ENCODE measurements around the gene LRRC32.

DNA sequence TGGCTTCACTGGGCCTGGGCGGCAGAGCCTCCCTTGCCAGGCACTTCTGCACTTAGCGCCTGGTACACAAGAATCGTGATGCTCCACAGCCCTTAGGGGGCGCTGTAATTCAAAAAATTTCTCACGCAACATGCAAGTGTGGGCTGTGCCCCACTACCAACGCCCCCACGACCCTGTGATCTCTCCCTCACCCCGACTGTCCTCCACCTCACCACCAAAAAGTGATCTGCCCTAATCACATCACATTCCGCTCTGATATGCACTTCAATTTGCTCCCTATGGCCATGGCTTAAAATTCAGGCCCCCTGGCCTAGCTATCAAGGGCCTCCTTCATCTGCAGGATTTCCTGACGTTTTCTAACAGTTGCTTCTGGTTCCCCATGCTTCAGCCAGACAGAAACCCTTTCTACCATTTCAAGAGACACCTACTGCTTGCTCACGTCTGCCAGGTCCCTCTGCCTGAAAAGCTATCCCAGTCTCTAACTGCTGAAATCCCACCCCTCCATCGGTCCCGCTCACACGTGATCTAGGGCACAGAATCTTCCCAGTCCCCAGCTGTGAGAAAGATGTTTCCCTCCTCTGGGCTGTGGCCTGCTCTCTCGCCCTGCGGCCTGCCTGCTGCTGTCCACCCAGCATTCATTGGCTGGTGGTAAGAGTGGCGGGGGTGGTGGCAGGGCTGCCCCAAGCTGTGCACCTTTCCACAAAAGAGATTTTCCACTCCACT, 27.9 kb upstream of the LRRC32 start:
- no peak for TF ChIP-seq CTCF (IDR thresholded peaks at IDR 0.05)
- TF ChIP-seq POLR2AphosphoS5 (IDR thresholded peaks at IDR 0.05): no peak
- TF ChIP-seq POLR2A (IDR thresholded peaks at IDR 0.05): no peak
- no peak for TF ChIP-seq EP300 (IDR thresholded peaks at IDR 0.05)
